Neuronal stem cell (in vitro differentiated cells): ENCODE results near the gene BUD31.

Experiments used
- DNase-seq: peaks from one replicate; pipeline ENCODE4 v3.0.0-alpha.2; 2013; ENCODE audit warnings: low spot score
- H2AFZ ChIP-seq: one replicate; pipeline ENCODE4 v1.6.1; 2013; ENCODE audit warnings: mild to moderate bottlenecking, low read length, inconsistent platforms
- H2AK5ac ChIP-seq: 2 replicates; pipeline ENCODE4 v1.6.1; 2013; ENCODE audit warnings: low read depth, mild to moderate bottlenecking, inconsistent platforms, low read length, moderate library complexity, mixed read lengths
- H2BK120ac ChIP-seq: 2 replicates; pipeline ENCODE4 v1.6.1; 2013; ENCODE audit warnings: low read depth, mild to moderate bottlenecking, inconsistent platforms, low read length, moderate library complexity, mixed read lengths
- H2BK12ac ChIP-seq: one replicate; pipeline ENCODE4 v1.6.1; 2013; ENCODE audit warnings: low read length, inconsistent platforms
- H2BK15ac ChIP-seq: 2 replicates; pipeline ENCODE4 v1.6.1; 2013; ENCODE audit warnings: mild to moderate bottlenecking, low read length, inconsistent platforms, mixed read lengths
- H2BK5ac ChIP-seq: one replicate; pipeline ENCODE4 v1.6.1; 2013; ENCODE audit warnings: inconsistent platforms, mild to moderate bottlenecking, low read length, moderate library complexity
- H3K14ac ChIP-seq: one replicate; pipeline ENCODE4 v1.6.1; 2013; ENCODE audit warnings: low read length, inconsistent platforms
- H3K18ac ChIP-seq: 2 replicates; pipeline ENCODE4 v1.6.1; 2013; ENCODE audit warnings: low read length, inconsistent platforms
- H3K23ac ChIP-seq: 2 replicates; pipeline ENCODE4 v1.6.1; 2013; ENCODE audit warnings: low read depth, mild to moderate bottlenecking, mixed read lengths, low read length, inconsistent platforms; ENCODE audit not compliant: poor library complexity
- H3K27ac ChIP-seq: replicated peaks from 3 replicates; pipeline ENCODE4 v1.5.1; 2013; ENCODE audit warnings: low read length, inconsistent platforms
- H3K27me3 ChIP-seq, 3 experiments: 2 replicates each; pipeline ENCODE4 v1.6.1; 2013; ENCODE audit warnings: low read length in 3 of 3, mild to moderate bottlenecking in 2 of 3, inconsistent platforms in 1 of 3, low read depth in 1 of 3, mixed read lengths in 1 of 3, moderate library complexity in 1 of 3; ENCODE audit not compliant: control insufficient read depth in 3 of 3, insufficient read depth in 3 of 3
- H3K36me3 ChIP-seq, 2 donors: replicated peaks in 1 of 2; 2 replicates each; pipeline ENCODE4 v1.6.1; 2013; ENCODE audit warnings: low read length in 2 of 2; ENCODE audit not compliant: control insufficient read depth in 2 of 2, insufficient read depth in 2 of 2
- H3K4ac ChIP-seq: 2 replicates; pipeline ENCODE4 v1.6.1; 2013; ENCODE audit warnings: inconsistent platforms, mild to moderate bottlenecking, low read length, moderate library complexity
- H3K4me1 ChIP-seq, 2 donors: 1 replicate in 1 of 2; 2 replicates in 1 of 2; pipeline ENCODE4 v1.6.1; 2013; ENCODE audit warnings: low read length in 2 of 2, low read depth in 1 of 2; ENCODE audit not compliant: control insufficient read depth in 2 of 2, insufficient read depth in 1 of 2
- H3K4me2 ChIP-seq: one replicate; pipeline ENCODE4 v1.6.1; 2013; ENCODE audit warnings: mild to moderate bottlenecking, low read length, inconsistent platforms; ENCODE audit not compliant: insufficient read depth, poor library complexity, severe bottlenecking
- H3K4me3 ChIP-seq, 2 donors: 2 replicates each; pipeline ENCODE4 v1.5.1; 2013; ENCODE audit warnings: low read length in 2 of 2, mild to moderate bottlenecking in 2 of 2, inconsistent platforms in 1 of 2, moderate library complexity in 1 of 2
- H3K79me1 ChIP-seq: one replicate; pipeline ENCODE4 v1.6.1; 2013; ENCODE audit warnings: low read depth, mild to moderate bottlenecking, inconsistent platforms, low read length, moderate library complexity
- H3K9ac ChIP-seq: one replicate; pipeline ENCODE4 v1.6.1; 2013; ENCODE audit warnings: mild to moderate bottlenecking, low read depth, low read length, inconsistent platforms; ENCODE audit not compliant: poor library complexity
- H3K9me3 ChIP-seq, 2 donors: replicated peaks in 1 of 2; 2 replicates each; pipeline versions ENCODE3 to v1.6.1; 2013; ENCODE audit warnings: low read length in 2 of 2, mild to moderate bottlenecking in 2 of 2, inconsistent platforms in 1 of 2, low read depth in 1 of 2, mixed read lengths in 1 of 2, moderate library complexity in 1 of 2; ENCODE audit not compliant: control insufficient read depth in 2 of 2, insufficient read depth in 1 of 2
- H4K8ac ChIP-seq: one replicate; pipeline ENCODE4 v1.6.1; 2013; ENCODE audit warnings: low read depth, mild to moderate bottlenecking, inconsistent platforms, low read length, moderate library complexity
- H4K91ac ChIP-seq: one replicate; pipeline ENCODE4 v1.6.1; 2013; ENCODE audit warnings: low read length, low read depth, mild to moderate bottlenecking, inconsistent platforms; ENCODE audit not compliant: poor library complexity
- WGBS, 2 donors: extraction: QIAGEN DNeasy Blood & Tissue Kit; methylation state at CpG; one replicate each; pipeline ENCODE4 v1.1.7; 2013; ENCODE audit warnings: missing lambda C conversion rate in 2 of 2, mixed read lengths in 1 of 2; ENCODE audit not compliant: insufficient read length in 2 of 2, insufficient replicate concordance in 1 of 2; ENCODE audit errors: extremely low coverage in 2 of 2; 5-methylcytosine and 5-hydroxymethylcytosine counted together

Gene BUD31

GRCh38 chr7:99383203-99383602 lies 25.6 kb upstream of the BUD31 start:
- no peak for DNase-seq
- Histone ChIP-seq H3K27ac (no peak overlapping the region), H2AFZ (no peak overlapping the region), H3K79me1 (peaks cover 6% of the 10 kb centered on the region), H2AK5ac (no peak overlapping the region), H3K36me3 (peaks cover 12 to 13% of the 10 kb centered on the region in 2 donors), H4K91ac (no peak overlapping the region), H3K27me3 (no peaks in the 10 kb centered on the region), H2BK5ac (no peak overlapping the region), H3K9me3 (no peaks in the 10 kb centered on the region), H3K4ac (no peak overlapping the region), H3K9ac (no peak overlapping the region), H2BK120ac (no peak overlapping the region), H3K4me3 (no peak overlapping the region), H3K23ac (no peak overlapping the region), H4K8ac (no peak overlapping the region), H2BK12ac (no peak overlapping the region), H2BK15ac (no peak overlapping the region), H3K4me2 (no peak overlapping the region), H3K14ac (no peak overlapping the region), H3K18ac (no peak overlapping the region), H3K4me1 (peaks cover 0 to 11% of the 10 kb centered on the region in 2 donors)
- no CpG with 5 or more reads among the region's 10 CpGs for WGBS, 2 donors

GRCh38 chr7:99383791-99384370 lies 24.9 kb upstream of the BUD31 start:
- Histone ChIP-seq H3K9ac (no peak overlapping the region), H3K14ac (peak overlapping the region; percentile 58), H3K23ac (no peak overlapping the region), H3K79me1 (peaks cover 6% of the 10 kb centered on the region), H3K4me2 (no peak overlapping the region), H2AFZ (no peak overlapping the region), H3K4me1 (peaks cover 0 to 11% of the 10 kb centered on the region in 2 donors), H3K18ac (no peak overlapping the region), H3K36me3 (peaks cover 15% of the 10 kb centered on the region in 2 donors), H2BK12ac (no peak overlapping the region), H3K9me3 (no peaks in the 10 kb centered on the region), H3K27me3 (no peaks in the 10 kb centered on the region), H2BK5ac (peak overlapping the region; percentile 39), H3K4me3 (no peak overlapping the region), H4K8ac (no peak overlapping the region), H2AK5ac (no peak overlapping the region), H2BK120ac (no peak overlapping the region), H4K91ac (no peak overlapping the region), H3K27ac (no peak overlapping the region), H3K4ac (no peak overlapping the region), H2BK15ac (no peak overlapping the region)
- no CpG with 5 or more reads among the region's 13 CpGs for WGBS, 2 donors
- DNase-seq, result no peak

GRCh38 chr7:99384523-99384922 lies 24.2 kb upstream of the BUD31 start:
- WGBS, 2 donors, result no CpG with 5 or more reads among the region's 4 CpGs
- Histone ChIP-seq H4K8ac (no peak overlapping the region), H3K4me3 (no peak overlapping the region), H3K36me3 (peaks cover 16 to 18% of the 10 kb centered on the region in 2 donors), H2BK15ac (no peak overlapping the region), H3K9ac (no peak overlapping the region), H3K23ac (no peak overlapping the region), H2BK5ac (peak overlapping the region; percentile 39), H2AK5ac (no peak overlapping the region), H3K14ac (no peak overlapping the region), H3K4me1 (peaks cover 0 to 11% of the 10 kb centered on the region in 2 donors), H4K91ac (no peak overlapping the region), H2AFZ (no peak overlapping the region), H3K27me3 (no peaks in the 10 kb centered on the region), H2BK12ac (no peak overlapping the region), H3K18ac (no peak overlapping the region), H3K4me2 (no peak overlapping the region), H3K79me1 (peaks cover 7% of the 10 kb centered on the region), H3K9me3 (no peaks in the 10 kb centered on the region), H3K27ac (no peak overlapping the region), H2BK120ac (no peak overlapping the region), H3K4ac (peak overlapping the region; percentile 89)
- no peak for DNase-seq

GRCh38 chr7:99385564-99385963 lies 23.2 kb upstream of the BUD31 start:
- H3K79me1 ChIP-seq, result peaks cover 6% of the 10 kb centered on the region
- H3K9me3 ChIP-seq, result no peaks in the 10 kb centered on the region
- peaks cover 0 to 8% of the 10 kb centered on the region in 2 donors for H3K4me1 ChIP-seq
- H3K4me3 ChIP-seq, result peak overlapping the region in 1 of 2 donors; percentile 20
- H3K27me3 ChIP-seq, result no peaks in the 10 kb centered on the region
- H3K9ac ChIP-seq, result no peak overlapping the region
- no peak overlapping the region for H3K18ac ChIP-seq
- no CpG with 5 or more reads among the region's 8 CpGs for WGBS, 2 donors
- H3K36me3 ChIP-seq, result peaks cover 21 to 28% of the 10 kb centered on the region in 2 donors
- no peak overlapping the region for H2BK120ac ChIP-seq
- no peak overlapping the region for H2BK12ac ChIP-seq
- H2BK15ac ChIP-seq, result no peak overlapping the region
- H2AFZ ChIP-seq, result no peak overlapping the region
- H2BK5ac ChIP-seq, result peak overlapping the region; percentile 66
- no peak for DNase-seq
- H3K27ac ChIP-seq, result no peak overlapping the region
- no peak overlapping the region for H4K8ac ChIP-seq
- no peak overlapping the region for H3K4ac ChIP-seq
- no peak overlapping the region for H3K4me2 ChIP-seq
- H4K91ac ChIP-seq, result no peak overlapping the region
- H3K23ac ChIP-seq, result no peak overlapping the region
- no peak overlapping the region for H2AK5ac ChIP-seq
- H3K14ac ChIP-seq, result no peak overlapping the region
